KMS-11 (cell line): ENCODE measurements around the gene DOC2B.

Source experiments
- H2AFZ ChIP-seq: fragments of 200-600 bp; sonication (generic); 2 replicates; pipeline ENCODE4 v1.6.1; 2016; ENCODE audit warnings: antibody characterized with exemption, mixed run types, low read depth
- H3K27ac ChIP-seq: fragments of 200-600 bp; sonication (generic); 2 replicates; pipeline ENCODE4 v1.6.1; 2016; ENCODE audit warnings: mild to moderate bottlenecking, mixed run types
- H3K27me3 ChIP-seq: fragments of 200-600 bp; sonication (generic); 2 replicates; pipeline ENCODE4 v1.6.1; 2017; ENCODE audit warnings: mild to moderate bottlenecking, low read depth, mixed run types, moderate library complexity; ENCODE audit not compliant: insufficient read depth
- H3K36me3 ChIP-seq: fragments of 200-600 bp; sonication (generic); 2 replicates; pipeline ENCODE4 v1.6.1; 2017; ENCODE audit warnings: mild to moderate bottlenecking, mixed run types; ENCODE audit not compliant: insufficient read depth
- H3K4me1 ChIP-seq: fragments of 200-600 bp; sonication (generic); 2 replicates; pipeline ENCODE4 v1.6.1; 2016; ENCODE audit warnings: mild to moderate bottlenecking, low read depth, mixed run types; ENCODE audit not compliant: poor library complexity, severe bottlenecking
- H3K4me2 ChIP-seq: fragments of 200-600 bp; sonication (generic); 2 replicates; pipeline ENCODE4 v1.7.0; 2016; ENCODE audit warnings: mild to moderate bottlenecking, mixed run types
- H3K4me3 ChIP-seq: fragments of 200-600 bp; sonication (generic); IDR thresholded peaks from 2 replicates; pipeline ENCODE4 v1.6.1; 2017; ENCODE audit warnings: low read depth, low read length, mixed read lengths; ENCODE audit not compliant: insufficient read depth
- H3K79me2 ChIP-seq: fragments of 200-600 bp; sonication (generic); 2 replicates; pipeline ENCODE4 v1.6.1; 2016; ENCODE audit warnings: low read depth, mixed run types; ENCODE audit not compliant: insufficient read depth
- H3K9ac ChIP-seq: fragments of 200-600 bp; sonication (generic); 2 replicates; pipeline ENCODE4 v1.6.1; 2016; ENCODE audit warnings: mild to moderate bottlenecking, mixed run types
- H4K20me1 ChIP-seq: fragments of 200-600 bp; sonication (generic); 2 replicates; pipeline ENCODE4 v1.6.1; 2016; ENCODE audit warnings: mild to moderate bottlenecking, mixed run types; ENCODE audit not compliant: insufficient read depth
- CTCF ChIP-seq: fragments of 200-600 bp; sonication (generic); conservative IDR thresholded peaks from 2 replicates; pipeline ENCODE4 v1.6.1; 2017; ENCODE audit warnings: low read depth, mild to moderate bottlenecking, antibody characterized with exemption, low read length, moderate library complexity, mixed read lengths

The DOC2B gene

GRCh38 chr17:227946-228615, 46.6 kb upstream of the DOC2B start:
- Histone ChIP-seq H3K27me3 (no peaks in the 10 kb centered on the region; the same call in 1 of the 2 replicates), H3K4me3 (no peak overlapping the region)

GRCh38 chr17:227078-227945, 45.9 kb upstream of the DOC2B start:
- Histone ChIP-seq H3K79me2 (no peaks in the 10 kb centered on the region), H3K4me1 (no peaks in the 10 kb centered on the region), H3K4me2 (no peak overlapping the region), H2AFZ (no peak overlapping the region), H3K27me3 (no peaks in the 10 kb centered on the region; the same call in 1 of the 2 replicates), H3K27ac (no peak overlapping the region), H3K36me3 (no peaks in the 10 kb centered on the region), H3K9ac (no peak overlapping the region), H4K20me1 (no peaks in the 10 kb centered on the region), H3K4me3 (no peak overlapping the region)
- no peak for TF ChIP-seq CTCF

More at GRCh38 chr17:227946-228615, 46.6 kb upstream of the DOC2B start:
- Histone ChIP-seq H3K79me2 (no peaks in the 10 kb centered on the region), H3K27ac (no peak overlapping the region), H3K36me3 (no peaks in the 10 kb centered on the region), H3K4me1 (no peaks in the 10 kb centered on the region), H3K9ac (no peak overlapping the region), H4K20me1 (no peaks in the 10 kb centered on the region), H2AFZ (no peak overlapping the region), H3K4me2 (no peak overlapping the region)
- no peak for TF ChIP-seq CTCF

DNA sequence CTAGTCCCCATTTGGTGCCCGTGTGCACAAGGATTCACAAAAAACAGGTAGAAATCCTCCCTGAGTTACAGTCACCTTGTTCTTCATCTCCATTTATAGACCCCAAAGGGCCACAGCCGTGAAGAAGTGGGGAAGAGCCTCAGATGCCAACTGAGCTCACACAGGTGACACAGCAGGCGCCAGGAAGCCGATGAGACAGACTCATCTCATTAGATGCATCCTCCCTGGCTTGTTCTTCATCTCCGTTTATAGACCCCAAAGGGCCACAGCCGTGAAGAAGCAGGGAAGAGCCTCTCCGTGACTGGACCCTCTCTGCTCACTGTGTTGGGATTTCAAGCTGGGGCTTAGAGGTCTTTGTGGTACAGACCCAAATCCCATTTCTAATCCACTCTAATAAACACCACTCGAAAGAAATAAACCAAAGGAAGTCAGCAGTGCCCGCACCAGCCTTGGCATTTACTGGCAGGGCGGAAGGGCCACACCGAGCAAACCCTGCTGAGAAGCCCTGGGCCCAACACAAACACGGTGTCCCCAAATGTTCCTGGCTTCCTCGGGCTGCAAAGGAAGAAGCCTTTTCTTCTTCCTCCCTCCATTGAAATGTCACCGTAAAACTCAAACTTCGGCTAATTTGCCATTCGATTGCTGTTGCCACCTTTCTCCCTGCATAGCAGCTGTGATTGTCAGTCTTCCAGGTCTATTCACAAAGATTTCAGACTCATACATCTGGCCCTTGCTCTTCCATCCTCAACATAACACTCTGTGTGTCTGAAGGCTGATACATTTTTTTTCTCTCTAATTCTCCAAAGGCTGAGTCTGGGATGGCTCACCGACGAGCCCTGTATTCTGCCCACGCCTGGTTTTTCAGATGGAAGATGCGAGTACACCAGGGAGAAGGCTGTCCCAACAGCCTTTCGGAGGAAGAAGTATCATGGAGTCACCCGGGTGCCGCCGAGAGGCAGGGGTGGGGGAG, 44.9 kb upstream of the DOC2B start:
- H3K9ac ChIP-seq = no peak overlapping the region

More for the DNA sequence above, 44.9 kb upstream of the DOC2B start:
- H4K20me1 ChIP-seq = no peaks in the 10 kb centered on the region
- no peaks in the 10 kb centered on the region for H3K4me1 ChIP-seq
- no peak overlapping the region for H3K4me3 ChIP-seq
- no peaks in the 10 kb centered on the region for H3K79me2 ChIP-seq
- no peaks in the 10 kb centered on the region for H3K36me3 ChIP-seq
- no peak for TF ChIP-seq CTCF
- no peak overlapping the region for H3K27ac ChIP-seq
- H2AFZ ChIP-seq = no peak overlapping the region
- no peak overlapping the region for H3K4me2 ChIP-seq
- H3K27me3 ChIP-seq = no peaks in the 10 kb centered on the region; the same call in 1 of the 2 replicates
